CD4-positive, alpha-beta T cell (primary cell): Measurements from ENCODE around the gene PTGIS. TPM values are rescaled to one million over a fixed set of nuclear protein-coding genes. Genes with fewer than 3 reads are reported as not detected.

Experiments used
- ATAC-seq: fragments of 200-7000 bp; cut with Tn5 transposase; one replicate; pipeline ENCODE4 v1.10.0; 2022; ENCODE audit warnings: mild to moderate bottlenecking; ENCODE audit not compliant: poor library complexity
- CTCF ChIA-PET: fragments of 350-600 bp; sonication (Branson Sonifier 250); formaldehyde crosslinking; loops from one replicate; lab custom pipeline; 2021; ENCODE audit warnings: antibody characterized with exemption, inconsistent platforms; lab: Charles Lee
- POLR2A ChIA-PET: fragments of 350-600 bp; sonication (Branson Sonifier 250); formaldehyde crosslinking; loops from one replicate; lab custom pipeline; 2021; ENCODE audit warnings: antibody characterized with exemption, inconsistent platforms; lab: Charles Lee
- DNase-seq, 14 experiments: peaks; one replicate each; pipeline ENCODE4 v3.0.0-alpha.2; 2013 to 2020; ENCODE audit warnings: mixed read lengths in 2 of 14
- H3K27ac ChIP-seq, 2 donors: one replicate each; pipeline versions ENCODE4 v1.5.1 to v1.7.0; 2013; ENCODE audit warnings: low read length in 2 of 2, low read depth in 1 of 2, mild to moderate bottlenecking in 1 of 2
- H3K27me3 ChIP-seq, 2 experiments: 1 replicate in 1 of 2; 2 replicates in 1 of 2; pipeline versions ENCODE4 v1.6.1 to v1.7.0; 2013; ENCODE audit warnings: low read length in 2 of 2, control low read depth in 1 of 2, mild to moderate bottlenecking in 1 of 2, moderate library complexity in 1 of 2; ENCODE audit not compliant: insufficient read depth in 2 of 2, control insufficient read depth in 1 of 2
- H3K36me3 ChIP-seq: one replicate; pipeline ENCODE4 v1.6.1; 2013; ENCODE audit warnings: low read length, control low read depth; ENCODE audit not compliant: insufficient read depth
- H3K4me1 ChIP-seq: one replicate; pipeline ENCODE4 v1.6.1; 2013; ENCODE audit warnings: low read length, control low read depth; ENCODE audit not compliant: insufficient read depth
- H3K4me3 ChIP-seq: one replicate; pipeline ENCODE4 v1.5.1; 2013; ENCODE audit warnings: mild to moderate bottlenecking, low read length, moderate library complexity
- H3K9me3 ChIP-seq, 2 experiments: 1 replicate in 1 of 2; 2 replicates in 1 of 2; pipeline versions ENCODE4 v1.6.1 to v1.7.0; 2013; ENCODE audit warnings: low read length in 2 of 2, mild to moderate bottlenecking in 2 of 2, control low read depth in 1 of 2, moderate library complexity in 1 of 2; ENCODE audit not compliant: control insufficient read depth in 1 of 2, insufficient read depth in 1 of 2
- H3K27ac Mint-ChIP-seq: one replicate; pipeline ENCODE4 v1.8.0; 2020; ENCODE audit warnings: mixed read lengths
- H3K27me3 Mint-ChIP-seq: one replicate; pipeline ENCODE4 v1.8.0; 2021; ENCODE audit warnings: mixed read lengths
- H3K36me3 Mint-ChIP-seq: one replicate; pipeline ENCODE4 v1.8.0; 2021; ENCODE audit warnings: low read depth, mixed read lengths
- H3K4me1 Mint-ChIP-seq: one replicate; pipeline ENCODE4 v1.8.0; 2021; ENCODE audit warnings: low read depth, mixed read lengths
- H3K4me3 Mint-ChIP-seq: one replicate; pipeline ENCODE4 v1.8.0; 2020; ENCODE audit warnings: mild to moderate bottlenecking, mixed read lengths
- H3K9me3 Mint-ChIP-seq: one replicate; pipeline ENCODE4 v1.8.0; 2020; ENCODE audit warnings: mixed read lengths
- CTCF ChIP-seq: fragments of 200-600 bp; IDR thresholded peaks from one replicate; pipeline ENCODE4 v1.8.0; 2022; ENCODE audit warnings: antibody characterized with exemption, mild to moderate bottlenecking
- intact Hi-C, 2 experiments: fragments of 100-400 bp; cut with DNase I in 1 of 2; cut with micrococcal nuclease in 1 of 2; formaldehyde crosslinking; loops; one replicate each; pipeline versions ENCODE4 v1.15.1 to v1.9.0; 2023 to 2025; cut with DNase I, micrococcal nuclease
- total RNA-seq, 174 experiments: library from RNA in 2 of 174; stranded (reverse) in 2 of 174; gene quantifications; one replicate each; pipeline ENCODE4 v1.2.3 and lab custom pipeline; 2021 to 2026

The PTGIS gene
- total RNA-seq, 2 experiments from 2014 or later = not detected

DNA sequence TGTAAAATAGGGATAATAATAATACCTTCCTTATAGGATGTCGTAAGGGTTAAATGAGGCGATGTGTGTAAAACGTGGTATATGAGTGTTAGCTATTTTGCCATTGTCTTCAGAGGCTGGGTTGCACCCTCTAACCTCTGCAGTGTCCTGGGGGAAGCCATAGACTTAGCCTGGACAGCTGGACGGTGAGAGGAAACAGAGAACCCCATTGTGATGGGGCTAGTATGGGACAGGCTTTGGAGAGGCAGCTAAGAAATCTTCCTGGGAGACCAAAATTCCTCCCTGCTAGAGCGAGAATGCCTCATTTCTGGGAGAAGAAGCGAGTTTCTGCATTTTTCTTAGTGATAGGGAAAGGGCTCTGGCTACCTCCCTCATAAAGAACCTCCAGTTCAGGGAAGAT, 108.3 kb downstream of the PTGIS start:
- no peaks in the 10 kb centered on the region for H3K9me3 ChIP-seq
- no peaks in the 10 kb centered on the region for H3K4me1 ChIP-seq
- Mint-ChIP-seq H3K27ac (no peak overlapping the region), H3K4me3 (no peak overlapping the region), H3K4me1 (no peaks in the 10 kb centered on the region), H3K27me3 (peaks cover 25% of the 10 kb centered on the region), H3K9me3 (no peaks in the 10 kb centered on the region), H3K36me3 (no peaks in the 10 kb centered on the region)
- H3K4me3 ChIP-seq = no peak overlapping the region
- ATAC-seq (no peak), DNase-seq (no peak)
- no peaks in the 10 kb centered on the region for H3K36me3 ChIP-seq
- peaks cover 0 to 6% of the 10 kb centered on the region in 2 experiments for H3K27me3 ChIP-seq
- CTCF ChIA-PET = no interaction called here
- no peak for TF ChIP-seq CTCF
- POLR2A ChIA-PET = no interaction called here
- no peak overlapping the region for H3K27ac ChIP-seq
- intact Hi-C loops = no loop called here

DNA sequence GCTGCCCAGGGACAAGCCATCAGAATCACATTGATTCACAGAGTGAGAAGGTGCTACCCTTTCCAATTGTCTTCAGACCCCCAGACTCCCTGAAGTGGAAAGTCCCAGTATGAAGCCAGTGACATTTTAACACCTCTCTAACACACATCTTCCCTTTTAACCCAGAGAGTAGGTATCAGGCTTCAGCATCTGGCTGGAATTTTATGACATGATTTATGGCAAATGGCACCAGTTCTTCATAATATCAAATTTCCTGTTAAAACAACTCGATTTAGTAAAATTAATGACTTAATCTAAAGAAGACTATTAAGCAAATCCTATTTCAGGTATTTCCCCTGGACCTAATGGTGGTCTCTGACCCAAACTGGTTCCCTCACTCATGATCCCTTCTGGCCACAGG, 110.5 kb downstream of the PTGIS start:
- Mint-ChIP-seq H3K9me3 (no peaks in the 10 kb centered on the region), H3K27me3 (peaks cover 33% of the 10 kb centered on the region), H3K36me3 (no peaks in the 10 kb centered on the region), H3K27ac (no peak overlapping the region), H3K4me1 (no peaks in the 10 kb centered on the region), H3K4me3 (no peak overlapping the region)
- Histone ChIP-seq H3K9me3 (no peaks in the 10 kb centered on the region), H3K4me1 (no peaks in the 10 kb centered on the region), H3K27ac (no peak overlapping the region), H3K4me3 (no peak overlapping the region), H3K36me3 (no peaks in the 10 kb centered on the region), H3K27me3 (peaks cover 0 to 6% of the 10 kb centered on the region in 2 experiments)
- ATAC-seq (no peak), DNase-seq (no peak)
- ChIA-PET POLR2A (no interaction called here), CTCF (no interaction called here)
- intact Hi-C loops = no loop called here
- TF ChIP-seq CTCF = no peak

GRCh38 chr20:49456646-49457045, 111.3 kb downstream of the PTGIS start:
- Histone ChIP-seq H3K27me3 (peaks cover 0 to 6% of the 10 kb centered on the region in 2 experiments), H3K36me3 (no peaks in the 10 kb centered on the region), H3K4me3 (no peak overlapping the region), H3K9me3 (no peaks in the 10 kb centered on the region), H3K27ac (no peak overlapping the region), H3K4me1 (no peaks in the 10 kb centered on the region)
- no peak for DNase-seq
- H3K36me3 Mint-ChIP-seq = no peaks in the 10 kb centered on the region
- no peak overlapping the region for H3K27ac Mint-ChIP-seq
- CTCF ChIA-PET = no interaction called here
- TF ChIP-seq CTCF = no peak
- H3K4me1 Mint-ChIP-seq = no peaks in the 10 kb centered on the region
- H3K9me3 Mint-ChIP-seq = no peaks in the 10 kb centered on the region
- H3K4me3 Mint-ChIP-seq = no peak overlapping the region
- intact Hi-C loops = no loop called here
- peaks cover 38% of the 10 kb centered on the region for H3K27me3 Mint-ChIP-seq
- POLR2A ChIA-PET = no interaction called here
- no peak for ATAC-seq
